ENCODE results near the gene DICER1. TPM values are rescaled to one million over a fixed set of nuclear protein-coding genes. Genes with fewer than 3 reads are reported as not detected.

The DICER1 gene
- total RNA-seq, 1 donor from 2014 or later = 103 TPM

- DNase-seq (ENCODE audit: low read depth) = no peak
- no peak overlapping the region for H3K27ac ChIP-seq (ENCODE audit: low read depth, low read length)
- Mint-ChIP-seq H3K4me3 (ENCODE audit: unreplicated experiment) (no peak overlapping the region), H3K9me3 (ENCODE audit: unreplicated experiment) (no peaks in the 10 kb centered on the region), H3K36me3 (ENCODE audit: low read depth, unreplicated experiment) (peaks cover 6% of the 10 kb centered on the region), H3K27me3 (ENCODE audit: low read depth, unreplicated experiment) (no peaks in the 10 kb centered on the region), H3K27ac (ENCODE audit: unreplicated experiment) (peak overlapping the region; percentile 18), H3K4me1 (ENCODE audit: low read depth, unreplicated experiment) (peaks cover 19% of the 10 kb centered on the region)
- no peak for FAIRE-seq
- peaks cover 21% of the 10 kb centered on the region for H3K79me2 ChIP-seq (ENCODE audit: insufficient read depth, low read length)
- no peak overlapping the region for H3K4me2 ChIP-seq (ENCODE audit: low read length)
- no peak overlapping the region for H2AFZ ChIP-seq (ENCODE audit: low read depth, low read length)
- H3K9me3 ChIP-seq (ENCODE audit: insufficient read depth, low read depth, low read length) = no peaks in the 10 kb centered on the region
- no peak overlapping the region for H3K4me3 ChIP-seq (ENCODE audit: insufficient read depth, low read depth, low read length)
- peaks cover 12% of the 10 kb centered on the region for H3K36me3 ChIP-seq (ENCODE audit: insufficient read depth, low read length)
- H3K4me1 ChIP-seq (ENCODE audit: insufficient read depth, low read length) = no peaks in the 10 kb centered on the region
- H3K27me3 ChIP-seq (ENCODE audit: insufficient read depth, low read length) = no peaks in the 10 kb centered on the region
- no peak for TF ChIP-seq EZH2 (IDR thresholded peaks at IDR 0.05; ENCODE audit: insufficient read depth, low read length)
- no peak for TF ChIP-seq CTCF (IDR thresholded peaks at IDR 0.05; ENCODE audit: insufficient read depth, low read depth, low read length)
- H3K9ac ChIP-seq (ENCODE audit: low read length) = no peak overlapping the region
- peaks cover 26% of the 10 kb centered on the region for H4K20me1 ChIP-seq (ENCODE audit: insufficient read depth, low read length)
Observed at GRCh38 chr14:95130549-95130948, 26.8 kb downstream of the DICER1 start.

GRCh38 chr14:95128140-95128539 lies 29.2 kb downstream of the DICER1 start:
- Histone ChIP-seq H3K4me3 (ENCODE audit: insufficient read depth, low read depth, low read length) (no peak overlapping the region), H3K4me1 (ENCODE audit: insufficient read depth, low read length) (no peaks in the 10 kb centered on the region), H3K9me3 (ENCODE audit: insufficient read depth, low read depth, low read length) (no peaks in the 10 kb centered on the region), H3K79me2 (ENCODE audit: insufficient read depth, low read length) (peaks cover 2% of the 10 kb centered on the region), H2AFZ (ENCODE audit: low read depth, low read length) (no peak overlapping the region), H4K20me1 (ENCODE audit: insufficient read depth, low read length) (peaks cover 8% of the 10 kb centered on the region), H3K27me3 (ENCODE audit: insufficient read depth, low read length) (no peaks in the 10 kb centered on the region), H3K9ac (ENCODE audit: low read length) (no peak overlapping the region), H3K36me3 (ENCODE audit: insufficient read depth, low read length) (peaks cover 19% of the 10 kb centered on the region), H3K27ac (ENCODE audit: low read depth, low read length) (no peak overlapping the region), H3K4me2 (ENCODE audit: low read length) (no peak overlapping the region)
- Mint-ChIP-seq H3K36me3 (ENCODE audit: low read depth, unreplicated experiment) (peaks cover 11% of the 10 kb centered on the region), H3K27me3 (ENCODE audit: low read depth, unreplicated experiment) (no peaks in the 10 kb centered on the region), H3K4me1 (ENCODE audit: low read depth, unreplicated experiment) (peaks cover 19% of the 10 kb centered on the region), H3K27ac (ENCODE audit: unreplicated experiment) (no peak overlapping the region), H3K9me3 (ENCODE audit: unreplicated experiment) (no peaks in the 10 kb centered on the region), H3K4me3 (ENCODE audit: unreplicated experiment) (no peak overlapping the region)
- FAIRE-seq = no peak
- no peak for TF ChIP-seq EZH2 (IDR thresholded peaks at IDR 0.05; ENCODE audit: insufficient read depth, low read length)
- no peak for TF ChIP-seq CTCF (IDR thresholded peaks at IDR 0.05; ENCODE audit: insufficient read depth, low read depth, low read length)
- DNase-seq (ENCODE audit: low read depth) = no peak

- H2AFZ ChIP-seq (ENCODE audit: low read depth, low read length) = no peak overlapping the region
- H3K9me3 ChIP-seq (ENCODE audit: insufficient read depth, low read depth, low read length) = no peaks in the 10 kb centered on the region
- H3K79me2 ChIP-seq (ENCODE audit: insufficient read depth, low read length) = no peaks in the 10 kb centered on the region
- no peak for DNase-seq (ENCODE audit: low read depth)
- no peak overlapping the region for H3K4me2 ChIP-seq (ENCODE audit: low read length)
- H3K27me3 ChIP-seq (ENCODE audit: insufficient read depth, low read length) = no peaks in the 10 kb centered on the region
- H3K4me3 ChIP-seq (ENCODE audit: insufficient read depth, low read depth, low read length) = no peak overlapping the region
- no peaks in the 10 kb centered on the region for H3K4me1 ChIP-seq (ENCODE audit: insufficient read depth, low read length)
- no peak for TF ChIP-seq EZH2 (IDR thresholded peaks at IDR 0.05; ENCODE audit: insufficient read depth, low read length)
- no peak for TF ChIP-seq CTCF (IDR thresholded peaks at IDR 0.05; ENCODE audit: insufficient read depth, low read depth, low read length)
- no peak overlapping the region for H3K9ac ChIP-seq (ENCODE audit: low read length)
- Mint-ChIP-seq H3K4me1 (ENCODE audit: low read depth, unreplicated experiment) (peaks cover 16% of the 10 kb centered on the region), H3K27ac (ENCODE audit: unreplicated experiment) (no peak overlapping the region), H3K4me3 (ENCODE audit: unreplicated experiment) (no peak overlapping the region), H3K9me3 (ENCODE audit: unreplicated experiment) (no peaks in the 10 kb centered on the region), H3K27me3 (ENCODE audit: low read depth, unreplicated experiment) (no peaks in the 10 kb centered on the region), H3K36me3 (ENCODE audit: low read depth, unreplicated experiment) (peaks cover 11% of the 10 kb centered on the region)
- no peak for FAIRE-seq
- H3K27ac ChIP-seq (ENCODE audit: low read depth, low read length) = no peak overlapping the region
- peaks cover 7% of the 10 kb centered on the region for H4K20me1 ChIP-seq (ENCODE audit: insufficient read depth, low read length)
- H3K36me3 ChIP-seq (ENCODE audit: insufficient read depth, low read length) = peaks cover 19% of the 10 kb centered on the region
Observed at GRCh38 chr14:95127531-95127911, 29.8 kb downstream of the DICER1 start.

Data from astrocyte (in vitro differentiated cells and primary cell).